HG02759 (cell line): Measurements from ENCODE around the gene POU3F3.

Experiments used
- ATAC-seq: cut with Tn5 transposase; IDR thresholded peaks from one replicate; pipeline ENCODE4 v1.9.1; 2021; ENCODE audit warnings: mild to moderate bottlenecking, moderate library complexity; ENCODE audit not compliant: unreplicated experiment

The POU3F3 gene

GRCh38 chr2:104872866-104873688 is 19.2 kb downstream of the POU3F3 start:
- peak; percentile 92 for ATAC-seq

- ATAC-seq: peak; percentile 10
Measured at GRCh38 chr2:104873689-104874054, 19.8 kb downstream of the POU3F3 start.

DNA sequence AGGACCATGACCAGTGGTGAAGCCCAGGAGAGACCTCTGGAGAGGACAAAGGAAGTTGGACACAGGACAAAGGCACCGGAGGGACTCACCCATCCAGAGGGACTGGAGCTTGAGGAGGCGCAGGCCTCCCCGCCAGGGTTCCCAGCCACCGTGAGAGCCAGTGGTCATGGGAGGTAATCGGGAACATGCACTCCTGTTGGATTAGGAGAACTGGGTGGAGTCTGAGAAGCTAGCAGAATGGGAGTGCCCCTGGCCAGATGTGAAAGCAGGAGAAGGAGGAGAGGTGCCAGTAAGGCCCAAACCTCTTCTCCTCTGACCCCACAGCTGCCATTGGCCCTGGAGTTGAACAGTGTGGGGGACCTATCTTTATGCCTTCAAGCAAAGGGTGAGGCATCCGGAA is 20.3 kb downstream of the POU3F3 start:
- no peak for ATAC-seq

DNA sequence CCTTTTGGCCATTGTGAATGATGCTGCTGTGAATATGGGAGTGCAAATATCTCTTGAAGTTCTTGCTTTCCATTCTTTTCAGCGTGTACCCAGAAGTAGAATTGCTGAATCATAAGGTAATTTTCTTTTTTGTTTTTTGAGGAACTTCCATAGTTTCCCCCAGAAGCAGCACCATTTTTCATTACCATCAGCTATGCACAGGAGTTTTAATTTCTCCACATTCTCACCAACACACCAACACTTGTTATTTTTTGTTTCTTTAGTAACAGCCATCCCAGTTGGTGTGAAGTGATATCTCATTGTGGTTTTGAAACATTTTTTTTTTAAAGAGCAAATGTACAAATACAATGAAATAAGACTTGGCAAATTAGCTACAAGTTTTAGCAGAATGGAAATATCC is 21.3 kb downstream of the POU3F3 start:
- ATAC-seq: no peak

GRCh38 chr2:104876606-104877570 is 23.0 kb downstream of the POU3F3 start:
- no peak for ATAC-seq

GRCh38 chr2:104878863-104879512 is 25.1 kb downstream of the POU3F3 start:
- ATAC-seq: no peak

DNA sequence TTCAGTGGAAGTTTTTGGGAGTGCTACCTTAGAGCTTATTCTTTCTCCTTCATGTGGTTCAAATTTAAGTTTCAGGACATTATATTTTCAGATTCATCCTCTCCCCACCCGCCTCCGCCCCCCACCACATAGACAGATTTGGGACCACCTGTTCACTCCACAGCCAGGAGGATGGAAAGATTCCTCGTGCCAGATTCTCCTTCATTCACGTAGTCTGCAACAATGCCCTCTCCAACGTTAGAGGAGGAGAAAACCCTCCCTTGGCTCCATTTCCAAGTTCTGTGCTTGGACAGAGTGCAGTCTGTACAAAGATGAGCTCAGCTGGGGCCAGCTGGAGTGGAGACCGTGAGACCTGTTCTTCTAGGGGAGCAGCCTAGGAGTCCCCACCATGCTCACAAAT is 26.2 kb downstream of the POU3F3 start:
- no peak for ATAC-seq

GRCh38 chr2:104883357-104883756 is 29.4 kb downstream of the POU3F3 start:
- ATAC-seq: no peak

DNA sequence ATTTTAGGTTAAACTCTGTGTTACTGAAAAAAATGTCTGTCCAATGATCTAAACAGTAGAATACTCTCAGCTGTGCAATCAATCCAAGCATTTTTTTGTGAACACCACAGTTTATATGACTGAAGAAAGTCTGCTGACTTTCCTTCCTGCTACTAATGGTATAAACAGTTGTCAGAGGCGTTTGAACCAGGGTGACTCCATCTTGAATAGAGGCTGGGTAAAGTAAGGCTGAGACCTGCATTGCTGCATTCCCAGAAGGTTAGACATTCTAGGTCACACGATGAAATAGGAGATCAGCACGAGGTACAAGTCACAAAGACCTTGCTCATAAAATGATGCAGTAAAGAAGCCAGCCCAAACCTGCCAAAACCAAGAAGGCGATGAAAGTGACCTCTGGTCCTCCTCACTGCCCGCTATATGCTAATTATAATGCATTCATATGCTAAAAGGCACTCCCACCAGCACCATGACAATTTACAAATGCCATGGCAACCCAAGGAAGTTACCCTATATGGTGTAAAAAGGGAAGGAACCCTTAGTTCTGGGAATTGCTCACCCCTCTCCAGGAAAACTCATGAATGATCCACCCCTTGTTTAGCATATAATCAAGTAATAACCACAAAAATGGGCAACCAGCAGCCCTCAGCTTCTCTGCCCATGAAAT is 31.3 kb downstream of the POU3F3 start:
- no peak for ATAC-seq

DNA sequence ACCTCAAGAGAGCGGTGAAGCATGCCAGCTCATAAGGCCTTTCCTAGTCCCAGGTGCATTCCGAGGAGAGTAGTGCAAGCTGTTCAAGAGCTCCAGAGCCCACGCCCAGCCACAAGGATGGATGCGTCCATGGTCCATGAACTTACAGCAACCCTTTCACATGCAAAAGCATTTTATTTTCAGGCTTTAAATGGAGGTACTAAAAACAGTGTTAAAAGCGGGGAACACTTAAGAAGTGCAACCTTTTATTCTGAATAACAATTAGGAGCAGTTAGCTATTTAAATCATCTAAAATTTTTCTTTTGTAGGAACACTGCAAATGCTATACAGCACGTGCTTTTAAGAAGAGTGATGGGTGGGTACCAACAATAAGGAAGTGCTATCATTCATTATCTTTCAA is 33.8 kb downstream of the POU3F3 start:
- ATAC-seq: no peak

- peak; percentile 36 for ATAC-seq
Measured at GRCh38 chr2:104888489-104889258, 34.8 kb downstream of the POU3F3 start.

DNA sequence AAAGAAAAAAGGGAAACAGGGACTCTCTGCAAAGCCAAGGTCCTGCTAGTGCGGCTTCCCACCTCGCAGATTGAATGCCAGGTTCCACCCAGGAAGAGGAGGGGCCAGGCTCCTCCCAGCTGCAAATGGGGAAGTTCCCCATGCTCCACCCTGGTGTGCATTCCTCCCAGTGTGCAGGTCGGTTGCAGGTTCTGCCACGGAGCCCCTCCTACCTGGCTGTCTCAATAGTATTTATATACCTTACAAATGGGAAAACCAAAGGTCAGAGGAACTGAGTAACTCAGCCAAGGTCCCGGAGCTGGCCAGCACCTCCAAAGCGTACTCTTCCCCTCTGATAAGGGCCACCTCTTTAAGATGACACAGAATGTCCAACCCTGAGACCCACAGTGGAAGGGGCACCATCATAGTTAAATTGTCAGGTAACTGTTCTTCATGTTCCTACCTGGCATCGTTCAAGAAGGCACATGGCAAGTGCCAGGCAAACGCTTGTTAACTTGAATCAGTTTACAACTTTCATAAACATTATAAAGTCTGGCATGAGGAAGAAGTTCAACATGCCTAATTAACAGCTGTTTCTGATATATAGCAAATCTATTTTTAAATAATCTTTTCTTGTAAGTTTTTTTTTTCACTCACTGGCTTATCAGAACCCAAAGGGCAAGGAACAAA is 35.5 kb downstream of the POU3F3 start:
- peak; percentile 54 for ATAC-seq

DNA sequence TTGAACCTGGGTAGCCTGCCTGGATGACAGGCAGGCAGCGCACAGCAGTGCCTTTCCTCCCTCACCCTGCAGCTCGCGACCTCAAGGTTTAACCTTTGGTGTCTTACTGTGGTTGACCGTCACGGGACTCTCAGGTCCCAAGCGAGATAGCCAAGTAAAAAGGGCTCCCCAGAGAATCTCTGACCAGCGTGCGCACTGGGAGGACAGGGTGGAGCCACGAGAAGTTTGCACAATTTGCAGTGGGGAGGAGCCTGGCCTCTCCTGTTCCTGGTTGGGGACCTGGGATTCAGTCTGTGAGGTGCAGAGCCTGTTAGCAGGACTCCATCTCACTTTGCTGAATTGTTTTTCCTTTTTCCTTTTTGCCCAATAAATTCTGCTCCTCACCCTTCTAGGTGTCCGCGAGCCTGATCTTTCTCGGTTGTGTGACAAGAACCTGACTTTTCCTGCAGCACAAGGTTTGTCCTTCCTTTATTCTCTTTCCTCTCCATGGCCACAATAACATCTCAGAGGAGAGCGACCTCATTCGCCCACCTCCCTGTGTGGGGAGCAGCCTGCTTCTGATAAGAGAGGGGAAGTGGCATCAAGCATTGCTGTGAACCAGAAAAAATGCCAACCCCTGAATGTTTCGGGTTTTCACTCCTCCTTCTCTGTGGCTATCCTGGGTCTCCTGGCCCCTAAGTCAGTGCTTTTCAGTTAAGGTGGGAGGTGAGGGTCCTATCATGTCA is 36.2 kb downstream of the POU3F3 start:
- no peak for ATAC-seq

GRCh38 chr2:104890685-104891069 is 36.8 kb downstream of the POU3F3 start:
- ATAC-seq: no peak

- no peak for ATAC-seq
Measured at GRCh38 chr2:104891145-104891544, 37.2 kb downstream of the POU3F3 start.

- no peak for ATAC-seq
Measured at GRCh38 chr2:104896446-104896845, 42.5 kb downstream of the POU3F3 start.

GRCh38 chr2:104897515-104898184 is 43.7 kb downstream of the POU3F3 start:
- ATAC-seq: no peak

DNA sequence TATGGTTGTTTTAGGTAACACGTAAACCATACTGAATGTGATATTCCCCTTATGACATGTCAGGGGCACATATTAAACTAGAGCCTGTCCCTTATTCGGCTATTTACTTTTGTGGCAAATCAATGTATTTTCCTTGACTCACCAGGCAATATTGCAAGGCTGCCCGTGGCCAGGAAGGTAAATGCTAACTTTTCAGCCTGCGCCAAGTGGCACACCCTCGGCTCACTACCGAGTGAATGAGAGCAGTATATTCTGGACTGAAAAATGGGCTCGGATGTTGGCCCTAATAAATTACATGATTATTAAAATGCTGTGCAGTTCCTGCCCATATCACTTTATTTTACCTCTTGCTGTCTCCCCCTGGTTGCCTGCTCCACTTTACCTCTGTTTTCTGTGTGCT is 46.7 kb downstream of the POU3F3 start:
- ATAC-seq: no peak
